Left lobe of liver (tissue), 2 donors: ENCODE results near the gene PPP4R3B. TPM values are rescaled to one million over a fixed set of nuclear protein-coding genes. Genes with fewer than 3 reads are reported as not detected.

ENCODE experiments used
- ATAC-seq: fragments of 200-7000 bp; cut with Tn5 transposase; one replicate; pipeline ENCODE4 v1.9.1; 2020; ENCODE audit warnings: mild to moderate bottlenecking, moderate library complexity
- DNase-seq: peaks from one replicate; pipeline ENCODE4 v3.0.0-alpha.2; 2020; ENCODE audit warnings: low spot score
- total RNA-seq: library from RNA; stranded (reverse); gene quantifications from one replicate; pipeline ENCODE4 v1.2.1, GENCODE V29; 2021
- donor health status: DM: no; HTN: no; CAD: no; lungs with moderate emphysema.
- donor health status: DM: no; HTN: yes; CAD: no.

The PPP4R3B gene
- 38.7 TPM for total RNA-seq

GRCh38 chr2:55617175-55618024 lies at the start of gene PPP4R3B:
Gene PPP4R3B, minus strand, starts transcription at chr2:55617622. Its CDS starts 337 bp downstream, at chr2:55617285.
- DNase-seq (peak; percentile 100), ATAC-seq (peak; percentile 89)

- ATAC-seq (no peak), DNase-seq (no peak)
Observed at GRCh38 chr2:55653255-55653654, 35.8 kb upstream of the PPP4R3B start.

- no peak for ATAC-seq
Observed at GRCh38 chr2:55649211-55649610, 31.8 kb upstream of the PPP4R3B start.

GRCh38 chr2:55636831-55637230 lies 19.4 kb upstream of the PPP4R3B start:
- ATAC-seq (no peak), DNase-seq (no peak)

More at GRCh38 chr2:55649211-55649610, 31.8 kb upstream of the PPP4R3B start:
- no peak for DNase-seq

GRCh38 chr2:55628931-55629330 lies 11.5 kb upstream of the PPP4R3B start:
- ATAC-seq, result no peak
- no peak for DNase-seq

GRCh38 chr2:55627915-55628314 lies 10.5 kb upstream of the PPP4R3B start:
- DNase-seq (no peak), ATAC-seq (no peak)

- ATAC-seq, result no peak
- DNase-seq, result no peak
Observed at GRCh38 chr2:55621802-55622201, 4.4 kb upstream of the PPP4R3B start.

GRCh38 chr2:55620123-55620779 lies 2.8 kb upstream of the PPP4R3B start:
- DNase-seq, result no peak
- ATAC-seq, result no peak

- DNase-seq (peak; percentile 65), ATAC-seq (peak; percentile 33)
Observed at GRCh38 chr2:55618275-55619055, 1.0 kb upstream of the PPP4R3B start.

- DNase-seq (no peak), ATAC-seq (no peak)
Observed at GRCh38 chr2:55618025-55618274, 528 bp upstream of the PPP4R3B start.

- DNase-seq (no peak), ATAC-seq (peak; percentile 14)
Observed at GRCh38 chr2:55616551-55617174, 759 bp downstream of the PPP4R3B start.

GRCh38 chr2:55611997-55612396 lies 5.4 kb downstream of the PPP4R3B start:
- no peak for DNase-seq

GRCh38 chr2:55610954-55611743 lies 6.3 kb downstream of the PPP4R3B start:
- DNase-seq, result no peak
- ATAC-seq, result no peak

More at GRCh38 chr2:55611997-55612396, 5.4 kb downstream of the PPP4R3B start:
- ATAC-seq, result no peak

GRCh38 chr2:55609938-55610578 lies 7.4 kb downstream of the PPP4R3B start:
- peak; percentile 84 for ATAC-seq
- DNase-seq, result no peak

- DNase-seq (no peak), ATAC-seq (no peak)
Observed at GRCh38 chr2:55609193-55609794, 8.1 kb downstream of the PPP4R3B start.

- DNase-seq (no peak), ATAC-seq (peak; percentile 56)
Observed at GRCh38 chr2:55607717-55608116, 9.7 kb downstream of the PPP4R3B start.

- ATAC-seq, result no peak
Observed at GRCh38 chr2:55604027-55604565, 13.3 kb downstream of the PPP4R3B start.

GRCh38 chr2:55601849-55602248 lies 15.6 kb downstream of the PPP4R3B start:
- ATAC-seq, result no peak
- no peak for DNase-seq

More at GRCh38 chr2:55604027-55604565, 13.3 kb downstream of the PPP4R3B start:
- DNase-seq, result no peak
